ENCODE data around the gene SPIB.
A peak's percentile ranks its signal among the peaks of the same experiment; 100 is the strongest.
"Not testable (repeated sequence)": the region's sequence is repeated elsewhere in the genome, so short reads cannot be mapped to it uniquely, and the experiment has no call there.

Gene SPIB

DNA sequence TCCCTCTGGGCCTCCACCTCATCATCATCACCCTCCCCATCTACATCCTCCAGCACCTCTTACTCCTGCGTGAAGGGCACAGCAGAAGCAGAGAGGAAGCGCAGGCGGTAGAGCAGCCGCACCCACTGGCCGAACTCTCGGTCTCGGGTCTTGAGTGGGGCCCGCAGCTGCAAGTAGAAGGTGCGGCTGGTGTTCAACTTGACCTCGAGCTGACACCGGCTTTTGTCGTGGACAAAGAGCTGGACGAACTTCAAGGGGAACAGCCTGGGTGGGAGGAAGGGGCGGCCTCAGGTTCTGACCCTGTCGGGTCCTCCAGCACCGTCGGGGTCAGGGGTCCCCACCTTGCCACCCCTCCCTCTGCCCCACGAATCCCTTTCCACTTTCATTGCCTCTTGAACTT lies 48.8 kb downstream of the SPIB start:
- DNase-seq (ENCODE audit: low read depth) = no peak
- TF ChIP-seq CTCF (IDR thresholded peaks at IDR 0.05; ENCODE audit: insufficient read depth, low read depth, low read length, missing control alignments) = no peak
- H3K4me3 ChIP-seq (ENCODE audit: low read depth, low read length) = no peak overlapping the region

- no peak for DNase-seq (ENCODE audit: low read depth)
- no peak overlapping the region for H3K4me3 ChIP-seq (ENCODE audit: low read depth, low read length)
- TF ChIP-seq CTCF (IDR thresholded peaks at IDR 0.05; ENCODE audit: insufficient read depth, low read depth, low read length, missing control alignments) = no peak
Measured at GRCh38 chr19:50468818-50469217, 50.1 kb downstream of the SPIB start.

DNA sequence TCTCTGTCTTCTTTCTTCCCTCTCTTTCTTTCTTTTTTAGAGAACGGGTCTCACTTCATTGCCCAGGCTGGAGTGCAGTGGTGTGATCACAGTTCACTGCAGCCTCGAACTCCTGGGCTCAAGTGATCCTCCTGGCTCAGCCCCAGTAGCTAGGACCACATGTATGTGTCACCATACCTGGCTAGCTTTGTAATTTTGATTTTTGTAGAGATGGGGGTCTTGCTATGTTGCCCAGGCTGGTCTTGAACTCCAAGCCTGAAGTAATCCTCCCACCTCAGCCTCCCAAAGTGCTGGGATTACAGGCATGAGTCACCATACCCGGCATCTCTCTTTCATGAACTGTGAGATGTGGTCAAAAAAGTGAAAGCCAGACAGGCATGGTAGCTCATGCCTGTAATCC lies 54.6 kb downstream of the SPIB start:
- not testable (repeated sequence) for H3K4me3 ChIP-seq (ENCODE audit: low read depth, low read length); DNase-seq (ENCODE audit: low read depth)

DNA sequence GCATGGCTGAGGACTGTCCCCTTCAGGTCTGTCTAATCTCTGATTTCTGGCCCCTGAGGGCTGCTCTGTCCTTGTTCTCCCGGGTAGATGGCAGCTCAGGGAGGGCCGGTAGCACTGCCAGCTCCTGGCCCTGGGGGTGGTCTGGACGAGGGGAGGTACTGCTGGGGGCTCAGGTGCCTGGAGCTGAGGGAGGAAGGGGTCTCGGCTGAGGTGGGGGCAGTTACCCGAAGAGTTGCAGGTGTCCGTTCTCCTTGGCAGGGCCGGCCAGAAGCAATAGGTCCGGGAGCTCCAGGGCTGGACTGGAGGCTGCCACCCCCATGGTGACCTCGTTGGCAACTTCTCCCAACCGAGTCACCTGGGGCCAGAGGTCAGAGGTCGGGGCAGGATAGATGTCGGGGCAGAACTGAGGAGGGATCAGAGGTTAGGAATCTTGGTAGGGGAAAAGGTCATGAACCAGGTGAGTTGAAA lies 56.4 kb downstream of the SPIB start:
- H3K4me3 ChIP-seq (ENCODE audit: low read depth, low read length) = no peak overlapping the region
- no peak for DNase-seq (ENCODE audit: low read depth)
- no peak for TF ChIP-seq CTCF (IDR thresholded peaks at IDR 0.05; ENCODE audit: insufficient read depth, low read depth, low read length, missing control alignments)

GRCh38 chr19:50475736-50476223 lies 57.0 kb downstream of the SPIB start:
- no peak overlapping the region for H3K4me3 ChIP-seq (ENCODE audit: low read depth, low read length)
- DNase-seq (ENCODE audit: low read depth) = no peak

DNA sequence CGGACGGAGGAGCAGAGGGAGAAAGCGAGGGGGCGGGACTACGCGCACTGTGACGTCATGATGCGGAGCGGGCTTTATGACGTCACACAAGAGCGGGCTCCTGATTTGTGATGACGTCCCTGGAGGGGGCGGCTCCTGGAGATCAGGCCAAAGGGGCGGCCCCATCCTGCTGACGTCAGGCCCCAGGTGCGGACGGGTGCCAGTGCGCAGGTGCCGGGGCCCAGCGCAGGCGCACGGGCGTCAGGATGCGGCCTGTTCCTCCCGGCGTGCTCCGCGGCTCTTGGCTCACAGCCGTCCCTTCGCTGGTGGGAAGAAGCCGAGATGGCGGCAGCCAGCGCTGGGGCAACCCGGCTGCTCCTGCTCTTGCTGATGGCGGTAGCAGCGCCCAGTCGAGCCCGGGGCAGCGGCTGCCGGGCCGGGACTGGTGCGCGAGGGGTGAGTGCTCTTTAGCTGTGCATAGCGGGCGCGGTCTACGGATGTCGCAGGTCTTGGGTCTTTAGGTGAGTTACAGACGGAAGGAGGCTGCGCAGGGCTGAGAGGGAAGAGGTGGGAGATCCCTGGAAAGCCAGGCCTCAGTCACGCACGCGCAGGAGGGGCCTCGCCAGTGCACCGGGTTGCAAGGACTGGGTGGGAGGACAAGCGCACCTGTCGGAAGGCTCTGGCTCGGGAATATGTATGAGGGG lies 57.6 kb downstream of the SPIB start, which contains the start of the genes EMC10 and GARIN5A:
Gene EMC10, plus strand, starts transcription at position 284 of the 683 bp plus-strand sequence. Its CDS starts 38 bp downstream, at position 322.
Gene GARIN5A, minus strand, starts transcription at position 625 of the 683 bp plus-strand sequence. Its CDS starts 460 bp downstream, at position 165.
- TF ChIP-seq CTCF (IDR thresholded peaks at IDR 0.05; ENCODE audit: insufficient read depth, low read depth, low read length, missing control alignments) = no peak
- peak; percentile 98 for DNase-seq (ENCODE audit: low read depth)
- peak within 1 kb of the TSS; percentile 88 for H3K4me3 ChIP-seq (ENCODE audit: low read depth, low read length)

More at GRCh38 chr19:50475736-50476223, 57.0 kb downstream of the SPIB start:
- TF ChIP-seq CTCF (IDR thresholded peaks at IDR 0.05; ENCODE audit: insufficient read depth, low read depth, low read length, missing control alignments) = no peak

GRCh38 chr19:50476907-50477238 lies 58.1 kb downstream of the SPIB start:
- no peak for TF ChIP-seq CTCF (IDR thresholded peaks at IDR 0.05; ENCODE audit: insufficient read depth, low read depth, low read length, missing control alignments)
- H3K4me3 ChIP-seq (ENCODE audit: low read depth, low read length) = peak overlapping the region; percentile 88
- no peak for DNase-seq (ENCODE audit: low read depth)

Measured in GM12865 (cell line).